Measurements from ENCODE around the gene PDIA2. TPM values are rescaled to one million over a fixed set of nuclear protein-coding genes. Genes with fewer than 3 reads are reported as not detected.
A peak's percentile ranks its signal among the peaks of the same experiment; 100 is the strongest.

The PDIA2 gene
- total and polyA plus RNA-seq, 5 experiments from 2014 or later = 0.44 TPM; not detected in 4

GRCh38 chr16:296806-297510, 14.0 kb downstream of the PDIA2 start:
- no peaks in the 10 kb centered on the region for H3K4me1 Mint-ChIP-seq
- no peaks in the 10 kb centered on the region for H3K27me3 Mint-ChIP-seq
- ATAC-seq (no peak), DNase-seq (no peak)
- H3K36me3 Mint-ChIP-seq = peaks cover 0 to 38% (median 0%) of the 10 kb centered on the region in 3 donors
- H3K9me3 Mint-ChIP-seq = no peaks in the 10 kb centered on the region
- no peak overlapping the region for H3K4me3 Mint-ChIP-seq
- POLR2A ChIA-PET = no interaction called here
- no peak overlapping the region for H3K27ac Mint-ChIP-seq

GRCh38 chr16:297832-298231, 14.9 kb downstream of the PDIA2 start:
- Mint-ChIP-seq H3K27me3 (no peaks in the 10 kb centered on the region), H3K27ac (no peak overlapping the region), H3K4me3 (no peak overlapping the region), H3K36me3 (peaks cover 0 to 41% (median 0%) of the 10 kb centered on the region in 3 donors), H3K4me1 (no peaks in the 10 kb centered on the region), H3K9me3 (no peaks in the 10 kb centered on the region)
- ATAC-seq (no peak), DNase-seq (no peak)
- POLR2A ChIA-PET = interaction anchor here (1.4 kb wide), 1 partner anchor 28 kb away, joined by 3 read pairs; no protein-coding TSS in a partner anchor

- DNase-seq = no peak
- POLR2A ChIA-PET = no interaction called here
- H3K4me3 Mint-ChIP-seq = no peak overlapping the region
- H3K4me1 Mint-ChIP-seq = peaks cover 0 to 8% (median 4%) of the 10 kb centered on the region in 4 donors
- H3K27ac Mint-ChIP-seq = no peak overlapping the region
- no peaks in the 10 kb centered on the region for H3K9me3 Mint-ChIP-seq
- no peaks in the 10 kb centered on the region for H3K27me3 Mint-ChIP-seq
- ATAC-seq = no peak
- H3K36me3 Mint-ChIP-seq = peaks cover 0 to 57% (median 0%) of the 10 kb centered on the region in 3 donors
Observed at GRCh38 chr16:301235-301634, 18.3 kb downstream of the PDIA2 start.

DNA sequence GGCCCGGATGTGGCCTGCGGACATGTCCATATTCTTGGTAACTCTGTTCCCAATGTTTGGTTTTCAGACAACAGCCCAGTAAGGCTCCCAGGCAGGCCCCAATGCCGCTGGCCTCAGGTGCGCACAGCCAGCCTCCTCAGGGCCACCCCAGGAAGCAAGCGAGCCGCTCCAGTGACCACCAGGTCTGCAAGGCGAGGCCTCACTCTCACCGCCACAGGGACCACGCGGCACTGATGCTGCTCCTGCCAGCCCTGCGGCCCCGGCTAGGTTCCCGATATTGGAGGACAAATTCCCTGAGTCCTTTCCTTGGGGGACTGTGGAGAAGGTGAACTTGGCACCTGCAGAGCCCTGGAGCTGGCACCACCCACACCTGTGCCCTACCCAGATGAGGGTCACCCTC, 19.0 kb downstream of the PDIA2 start:
- Mint-ChIP-seq H3K27me3 (no peaks in the 10 kb centered on the region), H3K36me3 (peaks cover 0 to 62% (median 0%) of the 10 kb centered on the region in 3 donors), H3K4me1 (peaks cover 0 to 12% (median 8%) of the 10 kb centered on the region in 4 donors), H3K27ac (no peak overlapping the region), H3K4me3 (no peak overlapping the region), H3K9me3 (no peaks in the 10 kb centered on the region)
- POLR2A ChIA-PET = interaction anchor here (1.0 kb wide), 1 partner anchor 50 kb away, joined by 3 read pairs; no protein-coding TSS in a partner anchor
- DNase-seq = no peak
- no peak for ATAC-seq

DNA sequence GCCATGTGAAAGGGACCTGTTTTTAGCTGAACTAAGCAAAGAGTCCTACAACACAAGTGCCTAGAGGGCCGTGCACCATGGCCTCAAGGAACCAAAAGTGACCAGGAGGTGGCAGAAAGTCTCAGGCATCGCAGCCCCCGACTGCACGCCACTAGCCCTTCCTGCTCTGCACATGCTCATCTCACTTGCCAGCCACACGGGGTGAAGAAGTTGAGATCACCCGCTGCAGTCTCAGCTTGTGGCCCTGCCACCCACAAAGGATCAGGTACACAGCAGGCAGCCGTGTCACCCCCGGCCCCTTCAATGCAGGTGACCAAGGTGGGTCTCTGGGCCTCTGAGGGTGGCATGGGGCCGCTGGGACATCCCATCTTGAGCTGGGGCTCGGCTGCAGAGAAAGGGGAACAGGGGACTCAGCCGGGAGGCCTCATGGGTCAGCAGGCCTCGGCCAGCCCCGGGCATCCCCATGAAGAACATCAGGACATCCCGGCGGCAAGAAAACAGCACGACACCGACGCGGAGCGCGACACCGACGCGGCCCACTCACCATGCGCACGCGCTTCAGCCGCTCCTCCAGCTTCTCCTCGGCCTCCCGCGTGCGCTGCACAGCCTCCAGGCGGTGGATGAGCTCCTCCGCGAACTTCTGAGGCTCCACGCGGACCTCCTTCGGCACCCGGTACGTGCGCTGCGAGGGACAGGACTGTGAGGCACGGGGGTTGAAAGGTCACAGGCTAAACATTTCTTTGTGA, 21.0 kb downstream of the PDIA2 start:
- POLR2A ChIA-PET = interaction anchor here (1.1 kb wide), 1 partner anchor 74 kb away, joined by 3 read pairs; no protein-coding TSS in a partner anchor
- H3K36me3 Mint-ChIP-seq = peaks cover 0 to 62% (median 0%) of the 10 kb centered on the region in 3 donors
- no peaks in the 10 kb centered on the region for H3K9me3 Mint-ChIP-seq
- peaks cover 6 to 22% (median 14%) of the 10 kb centered on the region in 4 donors for H3K4me1 Mint-ChIP-seq
- ATAC-seq (peak; percentile 36 to 58), DNase-seq (peak in 1 of 10 donors; percentile 30)
- H3K27me3 Mint-ChIP-seq = no peaks in the 10 kb centered on the region
- peak overlapping the region in 4 of 10 donors; percentile 6 to 82 (median 16) for H3K27ac Mint-ChIP-seq
- H3K4me3 Mint-ChIP-seq = no peak overlapping the region

GRCh38 chr16:305916-306626, 23.1 kb downstream of the PDIA2 start:
- ATAC-seq = no peak
- peak overlapping the region in 6 of 10 donors; percentile 6 to 79 (median 42) for H3K27ac Mint-ChIP-seq
- H3K36me3 Mint-ChIP-seq = peaks cover 0 to 66% (median 2%) of the 10 kb centered on the region in 3 donors
- H3K27me3 Mint-ChIP-seq = no peaks in the 10 kb centered on the region
- H3K4me1 Mint-ChIP-seq = peaks cover 12 to 34% (median 24%) of the 10 kb centered on the region in 4 donors
- DNase-seq = no peak
- no peaks in the 10 kb centered on the region for H3K9me3 Mint-ChIP-seq
- peak overlapping the region in 1 of 10 donors; percentile 4 for H3K4me3 Mint-ChIP-seq
- POLR2A ChIA-PET = interaction anchor here (0.8 kb wide), 1 partner anchor 31 kb away, joined by 5 read pairs; no protein-coding TSS in a partner anchor

- H3K36me3 Mint-ChIP-seq = peaks cover 0 to 69% (median 2%) of the 10 kb centered on the region in 3 donors
- POLR2A ChIA-PET = interaction anchor here (0.6 kb wide), 1 partner anchor 63 kb away, joined by 7 read pairs; the partner anchor contains the start of gene MRPL28
Observed at GRCh38 chr16:306911-307370, 24.0 kb downstream of the PDIA2 start.

GRCh38 chr16:307691-308312, 24.8 kb downstream of the PDIA2 start:
- DNase-seq (no peak), ATAC-seq (no peak)
- Mint-ChIP-seq H3K4me3 (no peak overlapping the region), H3K4me1 (peaks cover 14 to 42% (median 26%) of the 10 kb centered on the region in 4 donors), H3K36me3 (peaks cover 0 to 71% (median 2%) of the 10 kb centered on the region in 3 donors), H3K9me3 (no peaks in the 10 kb centered on the region), H3K27ac (peak overlapping the region in 3 of 10 donors; percentile 37 to 66 (median 46)), H3K27me3 (no peaks in the 10 kb centered on the region)
- POLR2A ChIA-PET = interaction anchor here (0.6 kb wide), 1 partner anchor 41 kb away, joined by 4 read pairs; no protein-coding TSS in a partner anchor

More at GRCh38 chr16:306911-307370, 24.0 kb downstream of the PDIA2 start:
- ATAC-seq (no peak), DNase-seq (no peak)
- Mint-ChIP-seq H3K27ac (peak overlapping the region in 4 of 10 donors; percentile 10 to 41 (median 28)), H3K27me3 (no peaks in the 10 kb centered on the region), H3K4me3 (peak overlapping the region in 1 of 10 donors; percentile 14), H3K9me3 (no peaks in the 10 kb centered on the region), H3K4me1 (peaks cover 14 to 35% (median 24%) of the 10 kb centered on the region in 4 donors)

DNA sequence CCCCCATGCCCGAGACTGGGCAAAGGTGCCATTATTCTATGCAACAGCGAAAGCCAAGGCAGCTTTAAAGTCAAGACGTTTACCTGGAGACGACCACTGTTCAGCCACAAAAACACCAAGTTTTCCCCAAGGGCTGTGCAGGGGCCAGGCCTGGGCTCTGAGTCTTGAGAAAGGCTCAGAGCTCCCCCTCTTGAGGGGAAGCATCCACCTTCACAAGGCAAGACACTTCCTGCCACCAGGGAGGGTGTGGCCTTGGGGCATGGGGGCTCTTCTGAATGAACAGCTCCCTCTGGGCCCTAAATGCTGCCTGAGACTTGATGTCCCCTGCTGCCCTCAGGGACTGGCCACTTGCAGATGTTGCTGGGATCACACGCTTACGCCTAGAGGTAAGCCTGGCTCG, 26.5 kb downstream of the PDIA2 start:
- peak overlapping the region in 7 of 10 donors; percentile 7 to 73 (median 27) for H3K4me3 Mint-ChIP-seq
- no peaks in the 10 kb centered on the region for H3K9me3 Mint-ChIP-seq
- DNase-seq = peak in 6 of 10 donors; percentile 20 to 70 (median 48)
- peak; percentile 91 to 99 for ATAC-seq
- peaks cover 0 to 68% (median 2%) of the 10 kb centered on the region in 3 donors for H3K36me3 Mint-ChIP-seq
- H3K27ac Mint-ChIP-seq = peak overlapping the region; percentile 6 to 91 (median 72)
- peaks cover 14 to 49% (median 24%) of the 10 kb centered on the region in 4 donors for H3K4me1 Mint-ChIP-seq
- POLR2A ChIA-PET = interaction anchor here (0.6 to 2.0 kb wide), 5 partner anchors 10 to 1107 kb away, joined by 3 to 8 read pairs (median 5); partner anchors contain the start of gene FAM234A
- H3K27me3 Mint-ChIP-seq = no peaks in the 10 kb centered on the region

DNA sequence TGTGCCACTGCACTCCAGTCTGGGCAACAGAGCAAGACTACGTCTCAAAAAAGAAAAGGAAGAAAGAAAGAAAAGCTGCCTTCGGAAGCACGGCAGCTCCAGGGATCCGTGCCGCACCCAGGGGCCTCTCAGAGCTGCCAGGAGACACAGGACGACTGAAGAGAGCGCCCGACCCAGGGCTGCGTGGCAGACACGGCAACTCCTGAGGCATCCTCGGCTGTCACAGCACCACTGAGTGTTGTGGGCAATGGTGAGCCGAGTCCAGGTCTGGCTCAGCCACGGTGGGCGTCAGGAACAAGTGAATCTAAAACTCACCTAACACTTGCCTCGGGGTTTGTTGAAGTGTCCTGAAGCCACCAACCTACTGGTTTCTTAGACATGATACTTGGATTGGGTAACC, 28.8 kb downstream of the PDIA2 start:
- ATAC-seq (no peak), DNase-seq (no peak)
- H3K27me3 Mint-ChIP-seq = no peaks in the 10 kb centered on the region
- no peak overlapping the region for H3K4me3 Mint-ChIP-seq
- no peaks in the 10 kb centered on the region for H3K9me3 Mint-ChIP-seq
- peaks cover 0 to 62% (median 2%) of the 10 kb centered on the region in 3 donors for H3K36me3 Mint-ChIP-seq
- peak overlapping the region in 1 of 10 donors; percentile 25 for H3K27ac Mint-ChIP-seq
- POLR2A ChIA-PET = no interaction called here
- peaks cover 11 to 57% (median 34%) of the 10 kb centered on the region in 4 donors for H3K4me1 Mint-ChIP-seq

DNA sequence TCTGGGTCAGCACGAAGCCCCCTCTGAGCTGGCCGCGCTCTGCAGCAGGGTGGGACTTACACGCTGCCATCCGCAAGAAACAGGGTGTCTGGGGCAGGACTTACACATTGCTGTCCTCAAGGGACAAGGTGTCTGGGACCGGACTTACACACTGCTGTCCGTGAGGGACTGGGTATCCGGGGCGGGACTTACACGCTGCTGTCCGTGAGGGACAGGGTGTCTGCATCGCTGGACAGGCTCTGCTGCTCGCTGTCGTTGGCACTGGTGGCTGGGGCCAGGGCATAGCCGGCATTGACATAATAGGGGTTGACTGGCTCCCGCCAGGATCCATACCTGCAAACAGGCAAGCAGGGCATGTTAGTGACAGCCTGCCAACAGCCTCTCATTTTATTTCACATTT, 31.4 kb downstream of the PDIA2 start:
- no peaks in the 10 kb centered on the region for H3K9me3 Mint-ChIP-seq
- H3K27ac Mint-ChIP-seq = peak overlapping the region in 1 of 10 donors; percentile 60
- DNase-seq (no peak), ATAC-seq (no peak)
- peaks cover 18 to 64% (median 34%) of the 10 kb centered on the region in 4 donors for H3K4me1 Mint-ChIP-seq
- peaks cover 0 to 56% (median 5%) of the 10 kb centered on the region in 3 donors for H3K36me3 Mint-ChIP-seq
- POLR2A ChIA-PET = interaction anchor here (1.4 kb wide), 1 partner anchor 10 kb away, joined by 4 read pairs; no protein-coding TSS in a partner anchor
- H3K4me3 Mint-ChIP-seq = no peak overlapping the region
- H3K27me3 Mint-ChIP-seq = no peaks in the 10 kb centered on the region

Measured in naive thymus-derived CD8-positive, alpha-beta T cell (primary cell).